ENCODE data around the gene MVD.

Gene MVD

GRCh38 chr16:88655733-88656281 lies 7.1 kb downstream of the MVD start:
- no peak for DNase-seq (ENCODE audit: low read depth)
- TF ChIP-seq, protein P1, sequence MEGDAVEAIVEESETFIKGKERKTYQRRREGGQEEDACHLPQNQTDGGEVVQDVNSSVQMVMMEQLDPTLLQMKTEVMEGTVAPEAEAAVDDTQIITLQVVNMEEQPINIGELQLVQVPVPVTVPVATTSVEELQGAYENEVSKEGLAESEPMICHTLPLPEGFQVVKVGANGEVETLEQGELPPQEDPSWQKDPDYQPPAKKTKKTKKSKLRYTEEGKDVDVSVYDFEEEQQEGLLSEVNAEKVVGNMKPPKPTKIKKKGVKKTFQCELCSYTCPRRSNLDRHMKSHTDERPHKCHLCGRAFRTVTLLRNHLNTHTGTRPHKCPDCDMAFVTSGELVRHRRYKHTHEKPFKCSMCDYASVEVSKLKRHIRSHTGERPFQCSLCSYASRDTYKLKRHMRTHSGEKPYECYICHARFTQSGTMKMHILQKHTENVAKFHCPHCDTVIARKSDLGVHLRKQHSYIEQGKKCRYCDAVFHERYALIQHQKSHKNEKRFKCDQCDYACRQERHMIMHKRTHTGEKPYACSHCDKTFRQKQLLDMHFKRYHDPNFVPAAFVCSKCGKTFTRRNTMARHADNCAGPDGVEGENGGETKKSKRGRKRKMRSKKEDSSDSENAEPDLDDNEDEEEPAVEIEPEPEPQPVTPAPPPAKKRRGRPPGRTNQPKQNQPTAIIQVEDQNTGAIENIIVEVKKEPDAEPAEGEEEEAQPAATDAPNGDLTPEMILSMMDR (IDR thresholded peaks at IDR 0.05; ENCODE audit: low read depth, low read length, missing control alignments) = no peak

DNA sequence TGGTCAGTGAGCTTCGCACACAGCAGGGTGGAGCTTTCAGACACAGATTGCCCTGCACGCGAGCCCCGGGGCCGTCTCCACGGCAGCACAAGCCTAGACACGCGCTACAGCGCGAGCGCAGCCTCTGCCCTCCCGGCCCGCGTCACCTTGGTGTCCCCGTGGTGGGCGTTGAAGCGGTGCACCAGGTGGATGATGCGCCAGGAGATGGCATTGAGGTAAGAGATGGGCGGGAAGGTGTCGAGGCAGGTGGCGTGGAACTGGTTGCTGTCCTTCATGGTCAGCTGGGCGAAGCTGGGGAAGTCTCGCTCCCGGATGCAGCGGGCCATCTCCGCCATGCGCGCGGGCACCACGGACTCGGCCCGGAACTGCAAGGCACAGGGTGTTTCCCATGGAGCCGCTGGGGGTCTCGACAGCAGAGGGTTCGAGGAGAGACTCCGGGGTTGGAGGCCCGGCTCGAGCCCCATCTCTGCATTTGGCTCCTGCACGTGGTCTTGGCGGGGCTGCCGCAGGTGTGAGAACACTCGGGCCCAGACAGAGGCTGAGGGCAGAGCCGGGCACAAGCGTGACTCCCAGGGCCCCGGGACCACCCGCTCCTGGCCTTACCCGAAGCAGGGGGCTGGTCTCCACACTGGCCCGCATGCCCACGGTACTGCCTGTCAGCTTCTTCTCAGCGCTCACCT lies 7.7 kb downstream of the MVD start:
- no peak for DNase-seq (ENCODE audit: low read depth)
- no peak overlapping the region for H3K4me3 ChIP-seq (ENCODE audit: low read depth, low read length)
- TF ChIP-seq, protein P1 (IDR thresholded peaks at IDR 0.05; ENCODE audit: low read depth, low read length, missing control alignments) = no peak

More at GRCh38 chr16:88655733-88656281, 7.1 kb downstream of the MVD start:
- H3K4me3 ChIP-seq (ENCODE audit: low read depth, low read length) = no peak overlapping the region

GRCh38 chr16:88654363-88655052 lies 8.4 kb downstream of the MVD start:
- no peak overlapping the region for H3K4me3 ChIP-seq (ENCODE audit: low read depth, low read length)
- TF ChIP-seq, protein P1 (IDR thresholded peaks at IDR 0.05; ENCODE audit: low read depth, low read length, missing control alignments) = no peak

DNA sequence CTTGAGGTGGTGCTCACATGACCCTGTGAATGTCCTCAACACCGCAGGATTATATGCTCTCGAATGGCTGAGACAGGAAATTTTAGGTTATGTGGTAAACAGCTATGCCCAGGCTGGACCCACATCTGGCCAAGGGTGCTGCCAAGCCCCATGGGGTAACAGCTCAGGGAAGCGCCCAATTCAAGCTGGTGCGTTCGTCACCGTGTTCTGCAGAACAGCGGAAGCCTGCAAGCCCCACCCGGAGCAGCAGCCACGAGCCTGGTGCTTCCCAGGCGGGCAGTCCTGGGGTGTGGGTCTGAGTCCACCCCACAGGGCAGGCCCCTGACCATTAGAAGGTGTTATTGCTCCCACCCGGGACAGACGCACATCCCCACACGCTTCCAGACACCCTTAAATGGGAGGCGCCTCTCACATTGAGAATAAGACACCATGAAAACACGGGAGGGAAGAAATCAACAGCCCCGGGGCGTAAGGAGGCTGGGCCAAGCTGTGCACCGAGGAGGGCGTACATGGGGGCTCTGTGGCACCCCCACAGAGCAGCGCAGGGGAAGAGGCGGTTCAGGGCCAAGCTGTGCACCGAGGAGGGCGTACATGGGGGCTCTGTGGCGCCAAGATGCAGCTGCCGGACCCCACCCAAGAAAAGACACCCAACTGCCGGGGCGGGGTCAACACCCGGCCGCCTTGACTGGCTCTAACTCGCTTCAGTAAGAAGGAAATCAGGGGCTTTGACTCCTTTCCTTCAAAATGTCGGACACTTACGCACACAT lies 9.1 kb downstream of the MVD start:
- TF ChIP-seq, protein P1 (IDR thresholded peaks at IDR 0.05; ENCODE audit: low read depth, low read length, missing control alignments) = no peak
- no peak overlapping the region for H3K4me3 ChIP-seq (ENCODE audit: low read depth, low read length)

More at GRCh38 chr16:88654363-88655052, 8.4 kb downstream of the MVD start:
- no peak for DNase-seq (ENCODE audit: low read depth)

GRCh38 chr16:88653101-88653500 lies 9.8 kb downstream of the MVD start:
- TF ChIP-seq, protein P1 (IDR thresholded peaks at IDR 0.05; ENCODE audit: low read depth, low read length, missing control alignments) = no peak
- H3K4me3 ChIP-seq (ENCODE audit: low read depth, low read length) = no peak overlapping the region
- no peak for DNase-seq (ENCODE audit: low read depth)

More for the DNA sequence above, 9.1 kb downstream of the MVD start:
- no peak for DNase-seq (ENCODE audit: low read depth)

- DNase-seq (ENCODE audit: low read depth) = no peak
- TF ChIP-seq, protein P1 (IDR thresholded peaks at IDR 0.05; ENCODE audit: low read depth, low read length, missing control alignments) = no peak
- H3K4me3 ChIP-seq (ENCODE audit: low read depth, low read length) = no peak overlapping the region
Measured at GRCh38 chr16:88652762-88653063, 10.2 kb downstream of the MVD start.
